Globus pallidus (tissue), 1 donor: ENCODE measurements around the gene PROP1.
"Not testable (repeated sequence)": the region's sequence is repeated elsewhere in the genome, so short reads cannot be mapped to it uniquely, and the experiment has no call there.

ENCODE experiments used
- DNase-seq: peaks from one replicate; pipeline ENCODE4 v3.0.0-alpha.2; 2015; ENCODE audit warnings: low spot score

PROP1 gene

DNA sequence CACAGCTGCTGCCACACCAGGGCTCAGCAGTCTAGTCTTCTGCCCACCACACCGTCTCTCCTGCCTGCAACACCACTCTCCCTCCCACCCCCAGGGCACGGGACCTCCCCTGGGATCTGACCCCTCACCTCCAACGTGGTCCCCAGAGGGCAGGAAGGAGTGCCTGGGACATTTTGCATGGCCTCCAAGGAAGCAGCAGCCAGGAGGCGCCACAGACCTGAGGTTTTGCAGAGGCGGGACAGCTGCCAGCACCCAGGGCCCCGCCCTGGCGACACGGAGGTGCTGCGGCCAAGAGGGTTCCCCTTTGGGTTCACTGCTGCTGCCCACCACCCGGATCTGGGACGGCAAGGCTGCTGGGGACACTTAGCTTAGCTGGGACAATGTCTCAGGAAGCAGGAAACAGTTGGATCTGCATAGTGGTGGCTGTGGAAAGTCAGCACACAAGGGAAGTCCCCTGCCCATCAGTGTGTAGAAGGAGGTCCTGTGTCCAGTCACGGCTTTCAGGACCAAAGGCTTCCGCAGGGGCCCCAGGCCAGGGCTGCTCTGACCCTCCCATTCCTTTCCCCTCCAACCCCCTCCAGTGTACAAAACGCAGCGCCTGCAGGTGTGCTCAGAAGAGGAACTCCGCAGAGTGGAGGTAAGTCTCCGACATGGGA lies 13.8 kb downstream of the PROP1 start:
- no peak for DNase-seq

DNA sequence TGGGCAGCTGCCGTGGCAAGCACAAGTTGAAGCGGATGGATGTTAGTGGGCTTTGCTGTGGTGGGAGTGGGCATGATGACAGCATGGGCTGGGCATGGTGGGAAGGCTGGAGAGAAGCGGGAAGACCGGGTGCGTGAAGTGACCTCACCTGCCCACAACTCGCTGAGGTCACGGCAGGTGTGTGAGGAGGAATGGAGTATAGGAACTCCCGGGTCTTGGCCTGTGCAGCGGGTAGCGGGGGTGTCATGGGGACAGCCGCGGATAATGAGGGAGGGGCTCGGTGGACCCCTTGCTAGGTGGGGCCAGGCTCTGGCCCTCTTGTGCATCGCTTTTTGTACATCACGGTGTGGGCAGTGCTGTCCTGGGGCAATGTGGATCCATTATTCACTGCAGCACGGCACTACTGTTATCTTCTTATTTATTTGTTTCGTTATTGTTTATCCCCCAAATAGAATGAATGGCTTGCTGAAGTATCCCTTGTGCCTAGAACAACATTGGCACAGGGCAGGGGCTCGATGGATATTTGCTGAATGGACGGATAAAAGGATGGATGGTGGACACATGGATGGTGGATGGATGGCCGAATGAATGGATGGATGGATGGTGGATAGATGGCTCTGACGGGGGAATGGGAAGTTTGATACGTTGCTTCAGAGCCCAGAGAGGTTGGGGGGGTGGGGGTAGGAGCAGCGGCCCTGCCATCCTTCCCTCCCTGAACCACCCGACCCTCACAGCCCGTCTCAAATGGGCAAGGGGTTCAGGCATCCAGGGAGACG lies 14.6 kb downstream of the PROP1 start:
- no peak for DNase-seq

DNA sequence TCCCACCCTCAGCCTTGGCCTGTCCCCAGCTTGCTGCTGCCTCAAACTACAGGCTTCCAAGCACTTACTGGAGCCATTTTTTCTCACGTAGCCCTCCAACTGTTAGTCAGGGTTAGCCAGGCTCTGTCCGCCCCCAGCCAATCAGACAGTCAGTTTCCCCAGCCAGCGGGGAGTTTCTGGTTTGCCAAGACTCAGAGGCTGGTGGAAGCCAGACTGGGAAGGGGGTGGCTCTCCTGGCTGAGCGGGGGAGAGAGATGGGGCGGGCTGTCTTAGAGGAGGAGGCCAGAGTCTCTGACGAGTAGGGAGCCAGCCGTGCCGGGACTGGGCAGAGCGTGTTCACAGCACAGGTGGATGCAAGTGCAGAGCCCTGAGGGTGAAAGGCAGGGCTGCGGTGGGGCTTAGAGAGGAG lies 15.3 kb downstream of the PROP1 start:
- DNase-seq: no peak

DNA sequence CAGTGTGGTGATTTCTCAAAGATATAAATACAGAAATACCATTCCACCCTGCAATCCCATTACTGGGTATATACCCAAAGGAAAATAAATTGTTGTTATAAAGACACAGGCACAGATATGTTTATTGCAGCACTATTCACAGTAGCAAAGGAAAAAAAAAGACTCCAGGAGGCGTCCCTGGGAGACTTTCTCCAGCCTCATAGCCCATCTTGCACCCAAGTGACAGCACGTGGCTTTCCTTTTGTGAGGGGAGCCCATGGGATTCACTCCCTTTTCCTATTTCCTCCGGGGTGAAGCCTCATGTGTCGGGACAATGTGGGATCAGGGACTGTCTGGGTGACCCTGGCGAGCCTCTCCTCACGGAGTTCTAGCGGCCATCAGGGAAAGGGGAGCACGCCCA lies 18.4 kb downstream of the PROP1 start:
- not testable (repeated sequence) for DNase-seq

DNA sequence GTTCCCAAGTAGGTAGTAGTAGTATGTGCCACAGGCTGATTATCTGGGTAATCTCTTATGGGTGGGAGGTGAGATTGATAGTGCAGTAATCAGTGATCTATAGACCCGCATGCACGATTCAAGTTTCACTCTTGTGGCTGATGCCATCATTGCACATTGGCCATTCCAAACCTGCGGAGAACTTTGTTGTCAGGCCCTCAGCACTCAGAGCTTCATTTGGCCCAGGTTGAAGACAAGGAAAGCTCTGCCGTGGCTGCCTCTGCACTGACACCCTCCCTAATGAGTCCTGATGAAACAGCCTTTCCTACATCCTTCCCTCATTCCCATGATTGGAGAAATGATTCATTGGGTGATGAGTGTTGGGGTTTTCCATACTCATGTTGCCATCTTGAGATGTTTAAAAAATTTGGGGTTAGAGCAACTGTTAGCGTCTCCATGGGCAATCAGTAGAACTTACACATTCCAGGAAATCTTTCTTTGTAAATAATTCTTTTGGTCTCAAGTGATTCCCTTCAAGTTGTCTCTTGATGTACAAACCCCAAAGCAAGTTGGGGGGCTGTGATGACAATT lies 22.9 kb downstream of the PROP1 start:
- DNase-seq: no peak

DNA sequence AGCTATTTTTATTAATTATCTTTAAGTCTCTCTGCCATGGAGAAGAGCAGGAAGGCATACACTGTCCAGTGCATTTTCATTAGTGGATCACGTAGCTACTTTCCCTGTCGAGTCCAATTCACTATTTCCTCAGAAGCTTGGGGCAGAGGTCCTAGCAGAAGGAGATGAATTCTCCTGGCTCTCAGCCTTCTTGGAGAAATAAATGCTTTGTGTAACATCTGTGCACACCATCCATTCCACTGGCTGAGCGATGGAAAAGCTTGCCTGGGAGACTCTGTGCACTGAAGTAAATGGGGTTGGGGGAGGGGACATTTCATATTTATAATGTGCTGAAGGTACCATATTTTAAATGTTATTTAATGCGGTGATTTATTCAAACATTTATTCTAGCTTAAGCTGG lies 23.4 kb downstream of the PROP1 start:
- DNase-seq: no peak

DNA sequence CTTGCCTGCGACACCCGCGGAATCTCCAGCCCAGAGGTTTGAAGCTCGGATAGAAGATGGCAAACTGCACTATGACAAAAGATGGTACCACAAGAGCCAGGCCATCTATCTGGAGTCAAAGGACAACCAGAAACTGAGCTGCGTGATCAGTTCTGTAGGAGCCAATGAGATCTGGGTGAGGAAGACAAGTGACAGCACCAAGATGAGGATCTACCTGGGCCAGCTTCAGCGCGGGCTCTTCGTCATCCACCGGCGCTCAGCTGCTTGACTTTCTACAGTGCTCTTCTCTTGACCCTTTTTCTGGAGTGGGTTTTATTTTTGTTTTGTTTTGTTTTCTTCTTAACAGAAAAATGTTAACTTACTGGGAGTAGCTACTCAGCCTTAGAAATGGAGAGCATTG lies 24.0 kb downstream of the PROP1 start:
- not testable (repeated sequence) for DNase-seq

DNA sequence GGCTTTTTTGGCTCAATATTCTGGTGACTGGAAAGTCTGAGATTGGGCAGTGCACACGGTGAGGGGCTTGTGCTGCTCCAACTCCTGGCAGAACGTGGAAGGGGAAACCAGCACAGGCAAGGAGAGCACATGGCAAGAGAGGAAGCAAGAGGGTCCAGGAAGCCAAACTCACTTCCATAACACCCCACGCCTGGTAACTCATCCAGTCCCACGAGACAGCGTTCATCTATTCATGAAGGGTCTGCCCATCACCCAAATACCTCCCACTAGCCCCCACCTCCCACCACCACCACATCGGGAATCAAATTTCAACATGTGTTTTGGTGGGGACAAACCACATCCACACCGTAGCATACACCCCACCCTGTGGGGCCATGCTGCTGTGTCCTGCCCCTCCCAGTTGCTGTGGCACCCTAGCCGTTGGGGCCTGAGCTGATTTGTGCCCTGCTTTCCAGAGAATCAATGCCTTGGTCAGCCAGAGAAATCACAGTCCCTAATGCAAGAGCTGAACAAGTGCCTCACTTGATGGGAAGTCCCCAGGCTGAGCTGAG lies 27.3 kb downstream of the PROP1 start:
- no peak for DNase-seq

DNA sequence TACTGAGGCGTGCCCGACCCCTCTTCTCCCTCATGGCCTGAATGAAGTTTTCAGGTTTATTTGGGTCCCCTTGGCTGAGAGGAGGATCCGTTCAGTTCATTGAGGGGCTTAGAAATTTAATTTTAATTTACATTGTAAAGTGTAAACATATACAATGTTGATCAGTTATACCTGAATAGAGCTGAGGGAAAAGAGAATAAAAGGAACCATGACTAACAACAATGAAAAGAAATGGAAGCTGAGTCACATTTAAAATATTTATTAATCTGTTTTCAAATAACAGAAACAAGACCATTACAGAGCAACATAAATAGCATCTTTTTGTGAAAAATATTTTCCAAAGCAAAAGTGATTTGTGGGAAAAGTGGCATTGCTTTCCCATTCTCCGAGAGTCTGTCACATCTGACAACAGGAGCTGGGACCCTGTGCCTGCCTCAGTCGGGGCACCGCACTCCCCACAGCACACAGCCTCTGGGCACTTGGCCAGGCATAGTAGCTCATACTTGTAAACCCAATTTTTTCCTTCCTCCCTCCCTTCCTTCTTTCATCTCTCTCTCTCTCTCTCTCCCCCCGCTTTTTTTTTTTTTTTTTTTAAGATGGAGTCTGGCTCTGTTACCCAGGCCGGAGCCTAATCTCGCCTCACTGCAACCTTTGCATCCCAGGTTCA lies 28.7 kb downstream of the PROP1 start:
- DNase-seq: no peak

DNA sequence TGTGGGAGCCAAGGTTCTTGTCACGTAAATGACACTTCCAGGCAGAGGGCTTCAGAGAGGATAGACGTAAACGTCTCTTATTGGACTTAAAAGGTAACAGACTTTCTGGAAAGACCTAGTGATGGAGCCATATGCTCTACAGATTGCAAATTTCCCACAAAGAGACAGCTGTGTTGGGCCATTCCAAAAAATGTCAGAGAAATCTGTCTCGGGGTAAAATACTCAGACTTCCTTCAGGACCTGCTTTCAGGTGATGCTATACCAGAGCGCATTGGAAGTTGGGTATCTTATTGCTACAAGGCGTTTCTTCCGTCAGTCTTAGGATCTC lies 29.2 kb downstream of the PROP1 start:
- DNase-seq: no peak

DNA sequence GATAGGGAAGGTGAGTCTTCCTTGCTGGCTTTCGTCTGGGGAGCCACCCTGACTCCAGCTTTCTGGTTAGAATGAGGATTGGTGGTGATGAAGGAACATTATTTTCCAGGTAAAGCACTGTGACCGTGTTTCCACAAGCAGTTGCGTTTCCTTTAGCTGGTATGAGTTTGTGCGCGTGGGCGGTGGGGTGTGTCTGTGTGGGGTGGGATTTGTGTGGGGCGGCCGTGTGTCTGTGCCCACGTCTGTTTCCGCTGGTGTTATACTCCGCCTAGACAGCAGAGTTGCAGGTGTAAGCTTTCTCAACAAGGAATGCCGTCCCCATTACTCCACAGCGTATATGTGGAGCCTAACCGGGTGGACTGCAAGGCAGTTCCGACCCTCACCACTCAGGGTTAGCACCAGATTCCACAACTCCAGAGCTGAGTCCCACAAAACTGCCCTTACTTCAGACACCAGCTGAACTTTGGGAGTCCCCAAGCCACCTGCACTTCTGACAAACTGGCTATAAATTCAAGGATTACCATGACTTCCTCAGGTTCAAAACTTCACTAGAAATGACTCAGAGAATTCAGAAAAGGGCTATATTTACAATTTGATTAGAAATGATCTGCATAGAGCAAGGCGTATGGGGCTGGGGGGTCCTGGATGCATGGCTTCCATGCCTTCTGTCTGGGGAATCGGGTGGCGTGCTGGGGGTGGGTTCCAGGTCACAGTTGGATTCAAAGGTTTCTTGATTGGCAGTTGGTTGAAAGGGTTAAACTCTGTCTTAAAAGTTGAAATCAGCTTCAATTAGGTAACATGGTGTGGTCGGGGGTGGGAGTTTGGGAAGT lies 29.8 kb downstream of the PROP1 start:
- no peak for DNase-seq

DNA sequence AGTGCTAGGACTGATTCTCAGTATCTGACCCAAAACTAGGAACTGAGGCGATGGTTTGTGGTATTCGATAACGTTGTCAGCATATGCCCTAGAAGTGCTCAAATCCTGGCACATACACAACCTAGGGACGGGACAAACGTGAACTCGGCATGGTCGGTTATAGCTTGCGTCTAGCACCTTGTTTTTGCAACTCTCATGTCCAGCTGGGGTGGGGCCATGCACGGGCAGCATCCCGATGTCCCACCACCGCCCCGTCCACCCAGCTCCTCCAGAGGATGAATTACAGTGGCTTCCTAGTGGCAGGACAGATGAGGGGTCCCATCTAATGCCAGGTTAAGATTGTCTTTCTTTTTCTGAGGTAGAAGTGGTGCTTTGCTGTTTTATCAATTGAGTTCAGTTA lies 31.6 kb downstream of the PROP1 start:
- DNase-seq: no peak

DNA sequence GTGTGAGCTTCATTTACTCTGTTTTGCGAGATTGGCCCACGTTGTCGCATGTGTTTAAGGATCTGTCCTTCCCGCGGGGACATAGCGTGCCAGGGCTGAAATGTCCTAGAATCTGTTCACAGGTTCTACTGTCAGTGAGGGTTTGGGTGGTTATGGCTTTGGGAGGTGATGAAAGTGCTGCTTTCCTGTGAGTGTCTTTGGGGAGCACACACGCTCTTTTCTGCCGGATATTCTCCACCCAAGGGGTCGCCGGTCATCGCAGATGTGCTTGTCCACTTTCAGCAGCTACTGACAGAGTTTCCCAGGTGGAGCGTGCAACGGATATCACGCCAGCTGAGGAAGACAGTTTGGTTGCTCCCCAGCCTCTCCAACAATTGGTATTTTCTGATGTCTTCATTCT lies 32.1 kb downstream of the PROP1 start:
- DNase-seq: no peak

DNA sequence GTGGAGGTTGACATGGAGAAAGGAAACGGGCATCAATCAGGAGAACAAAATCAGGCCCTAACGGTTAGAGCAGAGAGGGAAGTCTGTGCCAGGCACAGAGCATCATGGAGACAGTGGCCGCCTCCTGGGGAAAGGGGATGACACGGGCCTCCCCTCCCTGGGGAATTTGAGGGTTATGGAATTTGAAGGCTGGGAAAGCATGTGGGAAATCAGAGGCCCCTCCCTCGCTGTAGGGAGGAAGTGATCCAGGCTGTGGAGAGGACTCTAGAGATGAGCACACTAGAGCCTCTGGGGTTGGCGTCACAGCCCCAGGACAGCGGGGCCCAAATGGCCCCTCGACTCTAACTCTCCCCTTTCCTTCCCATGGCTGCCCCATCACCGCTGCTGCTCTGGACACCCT lies 36.7 kb downstream of the PROP1 start:
- no peak for DNase-seq

DNA sequence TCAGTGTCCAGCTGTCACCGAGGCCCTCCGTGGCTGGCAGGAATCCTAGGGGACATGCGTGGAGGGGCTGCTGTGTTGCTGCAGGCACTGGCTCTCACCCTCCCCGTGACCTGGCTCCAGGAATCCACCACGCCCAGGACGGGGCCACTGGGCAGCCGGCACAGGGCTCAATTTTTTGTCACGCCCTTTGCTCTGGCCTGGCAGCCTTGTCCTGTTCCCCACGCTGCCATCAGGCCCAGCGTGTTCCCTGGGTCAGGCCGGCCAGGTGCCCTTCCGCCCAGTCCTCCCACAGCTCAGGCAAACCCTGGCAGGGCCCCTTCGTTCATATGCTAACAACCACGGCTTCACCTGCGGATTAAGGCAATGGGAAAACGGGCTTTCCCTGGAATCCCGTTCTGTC lies 37.3 kb downstream of the PROP1 start:
- no peak for DNase-seq

DNA sequence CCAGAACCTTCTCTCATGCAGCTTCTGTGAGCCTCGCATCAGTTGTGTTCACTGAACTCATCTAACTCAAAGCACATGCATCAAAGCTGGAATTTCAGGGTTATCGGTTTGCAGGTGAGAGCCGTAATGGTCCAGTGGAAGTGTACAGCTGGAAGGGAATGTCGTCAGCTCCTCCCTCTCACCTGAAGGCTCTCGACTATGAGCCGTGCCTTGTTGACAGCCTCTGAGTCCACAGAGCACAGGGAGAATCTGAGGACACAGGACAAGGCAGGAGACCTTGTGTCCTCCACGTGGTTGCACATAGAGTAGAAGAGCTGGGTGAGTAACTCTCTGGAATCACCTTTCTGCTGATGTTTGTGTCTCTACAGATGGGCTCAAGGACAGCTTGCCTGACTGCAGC lies 38.8 kb downstream of the PROP1 start:
- no peak for DNase-seq

DNA sequence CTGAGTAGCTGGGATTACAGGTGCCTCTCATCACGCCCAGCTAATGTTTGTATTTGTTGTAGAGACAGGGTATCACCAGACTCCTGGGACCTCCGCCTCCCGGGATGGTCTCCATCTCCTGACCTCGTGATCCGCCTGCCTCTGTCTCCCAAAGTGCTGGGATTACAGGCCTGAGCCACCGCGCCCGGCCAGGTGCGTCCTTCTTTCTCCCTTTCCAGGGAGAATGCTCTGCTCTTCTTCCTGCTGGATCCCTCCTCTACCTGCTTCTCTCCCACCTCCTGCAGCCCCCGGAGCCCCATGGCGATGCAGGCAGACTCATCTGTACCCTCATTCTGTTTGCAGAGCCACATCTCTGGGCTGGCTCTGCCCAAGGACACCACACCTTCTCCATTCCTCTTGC lies 42.9 kb downstream of the PROP1 start:
- DNase-seq: not testable (repeated sequence)

DNA sequence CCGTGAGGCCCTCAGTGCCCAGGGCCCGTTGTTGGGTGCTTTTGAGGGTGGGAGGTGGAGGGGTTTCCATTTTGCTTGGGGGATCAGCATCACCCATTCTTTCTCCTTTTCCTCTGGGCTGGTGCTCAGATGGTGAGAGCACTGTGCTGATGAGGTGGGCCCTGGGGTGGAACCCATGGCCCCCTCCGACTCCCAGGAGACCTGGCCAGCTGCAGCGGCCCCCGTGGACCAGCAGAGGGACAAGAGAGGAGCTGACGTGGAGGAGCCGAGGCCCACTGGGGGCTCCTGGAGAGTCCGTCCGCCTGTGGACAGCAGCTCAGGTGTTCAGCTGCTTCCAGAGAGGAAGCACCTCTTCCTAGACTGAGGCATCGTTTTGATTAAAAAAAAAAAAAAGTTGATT lies 46.4 kb downstream of the PROP1 start:
- not testable (repeated sequence) for DNase-seq

DNA sequence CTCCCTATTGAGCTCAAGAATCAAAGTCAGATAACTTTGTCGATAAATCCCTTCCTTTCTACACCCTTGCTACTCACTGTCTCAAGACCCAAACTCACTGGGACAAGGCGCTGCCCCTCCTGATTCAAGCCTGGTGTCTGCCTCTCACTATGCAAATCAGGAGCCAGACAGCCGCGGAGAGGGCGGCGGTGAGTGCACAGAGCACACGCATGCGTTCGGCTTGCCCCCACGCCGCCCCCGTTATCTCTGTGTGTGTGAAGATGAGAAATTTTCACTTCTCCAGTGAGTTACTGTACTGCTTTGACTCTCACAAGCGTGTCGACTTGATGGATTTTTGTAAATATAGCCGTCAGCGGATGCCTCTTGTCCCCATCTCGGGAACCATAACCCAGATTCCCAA lies 47.0 kb downstream of the PROP1 start:
- DNase-seq: not testable (repeated sequence)

DNA sequence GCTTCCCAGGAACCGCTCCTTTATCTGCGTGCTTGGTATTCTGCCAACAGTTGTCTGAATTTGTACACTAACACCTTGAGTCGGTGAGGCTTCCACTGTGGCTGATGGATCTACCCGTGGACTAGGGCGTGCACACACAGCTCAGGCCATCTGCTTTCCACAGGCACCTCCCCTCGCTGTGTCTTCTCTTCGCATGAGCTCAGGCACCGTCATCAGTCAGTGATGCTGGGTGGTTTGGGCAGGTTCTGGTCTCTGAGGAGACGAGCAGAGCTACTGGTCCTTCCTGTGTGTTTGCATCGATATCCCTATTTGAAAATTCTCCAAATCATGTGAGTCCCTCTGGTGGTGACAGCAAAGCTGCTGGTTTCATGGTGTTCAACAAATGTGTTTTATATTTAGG lies 48.1 kb downstream of the PROP1 start:
- not testable (repeated sequence) for DNase-seq

DNA sequence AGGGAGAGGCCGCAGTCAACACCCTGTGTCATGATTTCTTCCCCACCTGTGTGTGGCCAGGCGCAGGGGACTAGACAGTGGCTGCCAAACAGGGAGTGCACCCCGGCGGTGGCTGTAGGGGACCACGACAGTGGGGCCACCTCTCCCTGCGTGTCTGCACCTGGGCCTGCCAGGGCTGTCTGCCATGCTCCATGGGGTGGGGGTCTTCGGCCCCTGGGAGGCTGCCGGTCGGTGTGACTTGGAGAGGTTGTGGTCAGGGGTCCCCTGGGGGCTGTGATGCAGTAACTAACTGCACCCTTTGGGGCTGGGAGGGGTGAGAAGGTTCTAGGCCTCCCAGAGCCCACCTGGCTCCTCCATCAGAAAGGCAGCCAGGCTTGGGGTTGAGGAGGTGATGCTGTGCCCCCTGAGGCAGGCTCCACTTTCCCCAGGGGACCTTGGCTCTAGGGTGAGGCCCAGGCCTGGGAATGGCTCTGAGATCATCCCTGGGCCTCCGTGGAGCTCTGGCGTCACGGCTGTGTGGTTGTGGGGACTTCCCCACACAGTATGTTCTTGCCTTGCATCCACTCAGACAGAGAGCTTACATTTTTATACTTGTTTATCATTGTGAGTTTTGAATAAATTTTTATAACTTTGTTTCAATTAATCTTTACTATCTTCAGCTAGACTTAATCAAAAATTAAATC lies 50.3 kb downstream of the PROP1 start:
- not testable (repeated sequence) for DNase-seq
